ENCODE measurements around the gene TSEN34. TPM values are rescaled to one million over a fixed set of nuclear protein-coding genes. Genes with fewer than 3 reads are reported as not detected.

The TSEN34 gene
- total and polyA plus RNA-seq, 10 donors, result 25.5 to 109 (median 43.0) TPM

- Histone ChIP-seq H3K27me3 (replicated peaks in 1 of 7) (peaks cover 0 to 20% (median 0%) of the 10 kb centered on the region in 7 donors), H3K36me3 (peaks cover 0 to 41% (median 3%) of the 10 kb centered on the region in 6 donors), H3K4me3 (no peak overlapping the region), H3K9me3 (no peaks in the 10 kb centered on the region), H3K4me1 (peaks cover 5 to 27% (median 17%) of the 10 kb centered on the region in 6 donors), H3K27ac (no peak overlapping the region)
- DNase-seq, result no peak
- intact Hi-C loops (cut with DNase I; ENCODE audit: low total_unique reads), result no loop called here
- 41 to 52% (median 49%) methylated on average over 15 of the region's 15 CpGs for WGBS, 5 donors
- TF ChIP-seq POLR2AphosphoS5 (IDR thresholded peaks at IDR 0.05), result no peak
- TF ChIP-seq, protein P1, sequence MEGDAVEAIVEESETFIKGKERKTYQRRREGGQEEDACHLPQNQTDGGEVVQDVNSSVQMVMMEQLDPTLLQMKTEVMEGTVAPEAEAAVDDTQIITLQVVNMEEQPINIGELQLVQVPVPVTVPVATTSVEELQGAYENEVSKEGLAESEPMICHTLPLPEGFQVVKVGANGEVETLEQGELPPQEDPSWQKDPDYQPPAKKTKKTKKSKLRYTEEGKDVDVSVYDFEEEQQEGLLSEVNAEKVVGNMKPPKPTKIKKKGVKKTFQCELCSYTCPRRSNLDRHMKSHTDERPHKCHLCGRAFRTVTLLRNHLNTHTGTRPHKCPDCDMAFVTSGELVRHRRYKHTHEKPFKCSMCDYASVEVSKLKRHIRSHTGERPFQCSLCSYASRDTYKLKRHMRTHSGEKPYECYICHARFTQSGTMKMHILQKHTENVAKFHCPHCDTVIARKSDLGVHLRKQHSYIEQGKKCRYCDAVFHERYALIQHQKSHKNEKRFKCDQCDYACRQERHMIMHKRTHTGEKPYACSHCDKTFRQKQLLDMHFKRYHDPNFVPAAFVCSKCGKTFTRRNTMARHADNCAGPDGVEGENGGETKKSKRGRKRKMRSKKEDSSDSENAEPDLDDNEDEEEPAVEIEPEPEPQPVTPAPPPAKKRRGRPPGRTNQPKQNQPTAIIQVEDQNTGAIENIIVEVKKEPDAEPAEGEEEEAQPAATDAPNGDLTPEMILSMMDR (IDR thresholded peaks at IDR 0.05 in 8 of 11, conservative IDR thresholded peaks at IDR 0.05 in 3 of 11), result no peak
- TF ChIP-seq POLR2A (IDR thresholded peaks at IDR 0.05), result no peak
Measured at GRCh38 chr19:54173359-54173699, 17.8 kb upstream of the TSEN34 start.

- intact Hi-C loops (cut with DNase I; ENCODE audit: low total_unique reads), result no loop called here
- Histone ChIP-seq H3K9me3 (no peaks in the 10 kb centered on the region), H3K4me3 (no peak overlapping the region), H3K36me3 (peaks cover 0 to 50% (median 7%) of the 10 kb centered on the region in 6 donors), H3K27ac (no peak overlapping the region), H3K27me3 (replicated peaks in 1 of 7) (peaks cover 0 to 20% (median 0%) of the 10 kb centered on the region in 7 donors), H3K4me1 (peaks cover 5 to 21% (median 14%) of the 10 kb centered on the region in 6 donors)
- WGBS, 5 donors, result 75 to 82% (median 79%) methylated on average over 16 to 25 of the region's 25 CpGs
- TF ChIP-seq POLR2A (IDR thresholded peaks at IDR 0.05), result no peak
- no peak for TF ChIP-seq POLR2AphosphoS5 (IDR thresholded peaks at IDR 0.05)
- TF ChIP-seq, protein P1 (IDR thresholded peaks at IDR 0.05 in 8 of 11, conservative IDR thresholded peaks at IDR 0.05 in 3 of 11), result no peak
- no peak for DNase-seq
Measured at GRCh38 chr19:54173951-54174834, 16.9 kb upstream of the TSEN34 start.

DNA sequence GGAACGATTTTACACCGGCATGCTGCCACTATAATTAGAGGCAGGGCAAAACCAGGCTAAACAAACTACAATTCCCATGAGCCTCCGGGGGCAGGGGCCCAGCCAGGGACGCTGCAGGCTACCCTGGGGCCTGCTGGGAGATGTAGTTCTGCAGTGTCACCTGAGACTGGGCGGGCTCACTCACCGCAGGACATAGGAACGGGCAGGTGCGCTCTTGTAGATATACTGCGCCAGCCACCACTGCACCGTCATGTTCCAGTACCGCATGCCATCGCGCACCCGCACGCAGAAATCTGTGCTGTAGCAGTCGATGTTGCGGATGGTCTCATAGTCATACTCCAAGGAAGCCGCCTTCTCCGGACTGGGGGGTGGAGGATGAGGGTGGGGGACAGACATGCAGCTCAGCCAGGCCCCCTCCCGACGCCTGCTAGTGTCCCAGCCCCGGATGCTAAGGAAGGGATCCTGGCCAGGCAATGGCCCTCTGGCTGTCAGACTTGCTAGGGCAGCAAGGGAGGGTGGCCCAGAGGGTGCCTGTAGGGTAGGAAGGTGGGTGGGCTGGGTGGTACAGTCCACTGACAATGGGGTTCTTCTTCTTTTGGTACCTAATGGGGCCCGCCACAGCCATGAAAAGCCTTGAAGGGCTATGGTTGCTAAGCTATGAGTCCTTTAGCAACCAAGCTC is 12.4 kb upstream of the TSEN34 start:
- H3K27ac ChIP-seq, result no peak overlapping the region
- H3K27me3 ChIP-seq (replicated peaks in 1 of 7), result peaks cover 0 to 6% (median 0%) of the 10 kb centered on the region in 7 donors
- H3K9me3 ChIP-seq, result no peaks in the 10 kb centered on the region
- intact Hi-C loops (cut with DNase I; ENCODE audit: low total_unique reads), result no loop called here
- TF ChIP-seq, protein P1 (IDR thresholded peaks at IDR 0.05 in 8 of 11, conservative IDR thresholded peaks at IDR 0.05 in 3 of 11), result no peak
- no peak for TF ChIP-seq POLR2A (IDR thresholded peaks at IDR 0.05)
- TF ChIP-seq POLR2AphosphoS5 (IDR thresholded peaks at IDR 0.05), result peak in 2 of 3 donors; percentile 22 to 59
- H3K4me1 ChIP-seq, result peaks cover 0 to 7% (median 4%) of the 10 kb centered on the region in 6 donors
- peak; percentile 78 for DNase-seq
- 85 to 92% (median 89%) methylated on average over 20 to 23 of the region's 23 CpGs for WGBS, 5 donors
- H3K36me3 ChIP-seq, result peaks cover 0 to 90% (median 18%) of the 10 kb centered on the region in 6 donors
- no peak overlapping the region for H3K4me3 ChIP-seq

All from spleen (tissue), 11 donors.